CD4-positive, alpha-beta T cell treated with Interferon gamma for 1 hour (primary cell): Measurements from ENCODE around the gene SIAH3.

Source experiments
- DNase-seq: peaks from one replicate; pipeline ENCODE4 v3.0.0-alpha.2; 2020

Gene SIAH3

DNA sequence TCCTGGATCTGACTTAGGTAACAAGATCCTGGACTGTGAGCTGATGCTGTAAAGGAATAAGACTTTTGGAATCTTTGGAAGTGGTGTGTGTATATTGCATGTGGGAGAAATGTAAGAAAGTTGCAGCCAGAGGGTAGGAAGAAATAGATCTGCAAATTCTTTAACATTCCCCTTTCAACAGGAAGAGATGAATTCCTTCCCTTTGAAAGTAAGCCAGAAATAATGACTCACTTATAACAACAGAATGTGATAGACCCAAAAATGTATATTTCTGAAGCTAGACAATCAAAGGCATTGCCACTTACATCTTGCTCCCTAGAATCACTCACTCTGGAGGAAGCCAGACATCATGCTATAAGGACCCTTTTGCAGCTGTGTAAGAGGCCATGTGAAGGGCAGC lies 9.8 kb upstream of the SIAH3 start:
- no peak for DNase-seq

DNA sequence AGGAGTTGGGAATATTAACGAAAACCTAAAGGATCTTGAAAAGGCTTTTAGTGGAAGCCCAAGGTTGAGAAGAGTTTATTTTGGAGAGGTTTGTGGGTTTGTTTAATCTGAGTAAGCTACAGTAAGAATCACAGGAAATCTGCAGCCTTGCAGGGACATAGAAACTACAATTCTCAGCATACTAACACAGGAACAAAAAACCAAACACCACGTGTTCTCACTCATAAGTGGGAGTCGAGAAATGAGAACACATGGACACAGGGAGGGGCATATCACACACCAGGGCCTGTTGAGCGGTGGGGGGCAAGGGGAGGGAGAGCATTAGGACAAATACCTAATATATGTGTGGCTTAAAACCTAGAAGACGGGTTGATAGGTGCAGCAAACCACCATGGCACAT lies 8.7 kb upstream of the SIAH3 start:
- no peak for DNase-seq

DNA sequence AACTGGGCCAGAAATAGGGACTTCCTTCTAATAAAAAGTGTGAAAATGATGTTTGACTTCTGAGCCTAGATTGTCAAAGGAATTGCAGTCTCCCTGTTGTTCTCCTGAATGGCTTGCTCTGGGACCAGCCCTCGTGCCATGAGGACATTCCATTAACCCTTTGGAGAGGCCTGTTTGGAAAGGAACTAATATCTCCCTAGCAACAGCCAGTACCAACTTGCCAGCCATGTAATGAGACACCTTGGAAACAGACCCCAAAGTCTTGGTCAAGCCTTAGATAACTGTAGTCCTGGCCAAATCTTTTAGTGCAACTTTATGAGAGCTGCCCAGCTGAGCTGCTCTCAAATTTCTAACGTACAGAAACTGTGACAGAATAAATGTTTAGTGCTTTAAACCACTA lies 8.2 kb upstream of the SIAH3 start:
- no peak for DNase-seq

DNA sequence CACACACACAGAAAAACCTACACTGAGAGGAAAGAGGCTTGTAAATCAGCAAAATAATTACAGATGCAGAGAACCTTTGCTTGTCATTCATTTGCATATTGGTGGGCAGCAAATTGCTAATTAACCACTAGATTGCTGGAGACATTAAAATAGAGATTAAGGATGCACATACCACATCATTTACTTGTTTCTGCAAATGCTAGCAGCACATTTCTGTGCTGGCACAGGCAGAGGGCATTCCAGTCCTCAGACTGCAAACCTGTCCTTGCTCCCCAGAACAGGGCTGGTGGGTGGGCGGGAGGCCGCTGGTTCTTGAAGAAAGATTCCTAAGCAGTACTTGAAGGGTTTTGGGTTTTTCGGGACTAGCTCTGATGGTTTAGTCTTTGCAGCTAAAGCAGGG lies 941 bp upstream of the SIAH3 start:
- no peak for DNase-seq

DNA sequence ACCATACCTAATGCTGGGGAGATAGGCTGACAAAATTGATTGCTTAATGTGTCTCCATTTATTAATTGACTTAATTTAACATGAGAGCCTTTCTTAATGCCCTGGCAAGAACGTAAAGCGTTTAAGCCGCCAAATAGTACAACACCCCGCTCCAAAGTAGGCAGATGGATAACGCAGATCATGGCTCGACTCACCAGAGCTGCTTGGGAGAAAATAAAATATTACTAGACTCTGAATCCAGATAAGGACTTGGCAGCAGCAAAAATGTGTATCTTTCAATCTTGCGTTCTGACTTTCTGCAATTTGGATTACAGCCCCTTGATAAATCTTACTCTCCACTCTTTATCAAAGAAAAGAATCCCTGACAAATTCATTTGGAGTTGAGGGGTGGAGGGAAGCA lies 403 bp upstream of the SIAH3 start:
- DNase-seq, result no peak

DNA sequence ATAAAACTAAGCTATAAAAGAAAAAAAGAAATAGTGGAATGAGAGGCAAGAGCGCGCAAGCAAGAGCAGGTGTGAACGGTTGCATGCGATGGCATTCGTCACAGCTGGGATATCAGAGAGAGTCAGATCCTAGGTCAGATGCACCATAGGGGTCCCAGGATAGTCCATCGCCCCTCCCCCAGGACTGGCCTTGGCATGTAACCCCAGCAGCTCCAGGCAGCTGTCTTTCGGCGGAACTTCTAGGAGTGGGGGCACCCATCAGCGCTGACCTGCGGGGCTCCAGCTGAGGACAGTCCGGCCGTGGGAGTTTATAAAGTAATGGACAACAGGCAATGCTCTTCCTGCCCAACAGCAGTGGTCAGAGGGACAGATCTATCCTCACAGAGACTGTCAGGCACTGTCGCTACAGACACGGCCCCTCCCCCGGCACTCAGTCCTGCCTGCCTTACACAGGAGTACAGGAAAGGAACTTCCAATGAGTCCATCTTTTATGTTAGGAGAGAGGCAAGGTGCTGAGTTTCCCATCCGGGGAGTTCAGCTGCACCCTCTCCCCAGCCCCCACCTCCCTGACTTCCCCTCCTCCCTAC lies 1.4 kb downstream of the SIAH3 start:
- DNase-seq, result no peak

DNA sequence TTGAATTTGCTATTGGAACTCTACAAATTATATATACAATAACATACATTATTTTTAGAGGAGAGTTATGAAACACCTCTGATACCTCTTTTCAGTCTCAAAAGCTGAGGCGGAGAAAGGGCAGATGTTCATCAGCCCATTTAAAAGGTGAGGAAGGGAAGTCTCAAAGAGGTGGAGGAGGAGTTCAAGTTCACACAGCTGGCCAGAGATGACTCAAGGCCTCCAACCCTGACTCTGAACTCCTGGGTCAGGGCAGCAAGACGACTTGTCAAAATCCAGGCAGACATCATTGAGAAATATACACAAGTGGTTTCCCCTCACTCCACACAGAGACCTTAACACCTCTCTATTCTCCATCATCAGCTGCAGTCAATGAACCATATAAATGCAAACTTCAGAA lies 2.1 kb downstream of the SIAH3 start:
- DNase-seq, result no peak

DNA sequence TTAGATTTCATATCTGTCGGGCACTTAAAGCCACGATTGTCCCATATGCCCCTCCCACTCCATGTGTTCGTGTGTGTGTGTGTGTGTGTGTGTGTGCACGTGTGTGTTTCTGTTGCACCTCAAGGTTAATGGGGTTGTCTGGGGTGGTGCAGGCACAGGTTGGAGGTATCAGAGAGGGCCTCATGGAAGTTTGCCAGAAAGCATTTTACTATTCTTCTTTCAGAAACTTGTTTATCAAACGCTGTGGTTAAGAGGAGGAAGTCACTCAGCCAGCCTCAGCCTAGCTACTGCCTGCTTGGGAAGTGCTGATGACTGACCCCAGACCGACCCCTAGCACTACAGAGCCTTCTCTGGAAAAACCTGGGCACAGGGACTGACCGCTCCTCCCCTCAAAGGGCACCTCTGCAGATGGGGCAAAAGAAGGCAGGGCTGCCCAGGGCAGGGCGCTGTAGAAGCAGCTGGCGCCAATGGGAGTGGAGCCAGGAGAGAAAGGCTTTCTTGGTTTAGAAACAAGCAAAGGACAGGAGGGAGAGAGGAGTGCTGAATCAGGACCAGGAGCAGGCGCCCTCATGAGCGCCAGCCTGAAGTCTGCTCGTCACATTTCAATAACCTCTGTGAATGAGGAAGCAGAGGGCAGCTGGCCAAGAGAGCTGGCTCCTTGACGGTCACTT lies 3.9 kb downstream of the SIAH3 start:
- peak; percentile 47 for DNase-seq

DNA sequence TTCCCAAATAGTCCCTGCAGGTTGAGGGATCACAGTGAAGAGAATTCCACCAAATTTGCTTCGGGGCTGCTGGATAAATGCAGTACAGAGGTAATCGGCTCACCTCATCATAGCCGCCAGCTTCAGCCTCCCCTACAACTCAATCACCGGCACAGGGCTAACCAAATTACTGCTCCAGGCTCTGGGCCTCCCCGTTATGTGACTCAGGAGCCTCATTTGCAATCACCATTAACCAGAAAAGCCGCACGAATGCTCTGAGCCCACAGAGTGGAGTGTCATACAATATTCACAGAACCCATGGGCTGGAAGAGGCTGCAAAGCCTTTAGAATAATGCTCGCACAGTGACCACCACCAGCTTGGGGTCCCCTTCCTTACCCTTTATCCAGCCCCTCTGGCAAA lies 4.9 kb downstream of the SIAH3 start:
- DNase-seq, result no peak

DNA sequence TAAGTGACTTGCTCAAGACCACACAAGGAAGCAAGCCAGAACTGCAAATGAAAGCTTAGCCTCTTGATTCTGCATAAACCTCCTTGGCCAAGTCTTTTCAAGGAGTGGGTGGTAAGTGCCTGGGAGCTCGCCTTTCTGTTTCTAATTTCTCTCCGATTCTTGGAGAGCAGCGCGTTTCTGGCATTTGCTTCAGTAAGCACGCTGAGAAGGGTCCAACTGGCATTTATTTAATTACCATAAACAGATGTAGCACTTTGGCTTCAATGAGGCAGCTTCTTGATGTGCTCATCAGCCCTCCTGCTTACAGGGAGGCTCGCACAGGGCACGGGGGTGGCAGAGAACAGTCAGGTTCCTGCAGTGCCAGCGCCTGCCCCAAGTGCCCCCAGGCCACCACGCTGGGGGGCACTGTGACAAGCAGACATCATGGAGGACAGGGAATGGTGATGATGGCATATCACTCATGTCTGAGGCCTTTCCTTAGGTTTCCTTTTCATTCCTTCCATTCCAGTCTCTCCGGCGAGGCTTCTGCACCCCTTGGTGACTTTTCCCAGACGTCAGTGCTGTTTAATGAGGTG lies 13.3 kb downstream of the SIAH3 start:
- DNase-seq, result no peak

DNA sequence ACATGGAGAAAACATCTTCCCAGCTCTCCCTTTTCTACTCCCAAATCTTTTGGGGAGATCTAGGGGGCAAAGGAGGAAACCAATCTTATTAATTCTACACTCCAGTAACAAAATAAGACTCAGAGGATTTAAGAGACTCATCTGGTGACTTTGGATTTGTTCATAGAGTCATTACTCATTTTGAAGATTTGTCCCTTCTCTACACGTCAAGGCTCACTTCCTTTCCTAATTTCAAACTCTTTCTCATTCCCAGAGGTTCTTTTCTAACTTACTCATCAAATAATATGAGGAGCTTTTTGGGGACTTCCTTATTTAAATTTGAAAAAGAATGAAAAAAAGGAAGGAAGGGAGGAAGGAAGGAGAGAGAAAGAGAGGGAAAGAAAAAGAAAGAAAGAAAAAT lies 14.4 kb downstream of the SIAH3 start:
- no peak for DNase-seq

DNA sequence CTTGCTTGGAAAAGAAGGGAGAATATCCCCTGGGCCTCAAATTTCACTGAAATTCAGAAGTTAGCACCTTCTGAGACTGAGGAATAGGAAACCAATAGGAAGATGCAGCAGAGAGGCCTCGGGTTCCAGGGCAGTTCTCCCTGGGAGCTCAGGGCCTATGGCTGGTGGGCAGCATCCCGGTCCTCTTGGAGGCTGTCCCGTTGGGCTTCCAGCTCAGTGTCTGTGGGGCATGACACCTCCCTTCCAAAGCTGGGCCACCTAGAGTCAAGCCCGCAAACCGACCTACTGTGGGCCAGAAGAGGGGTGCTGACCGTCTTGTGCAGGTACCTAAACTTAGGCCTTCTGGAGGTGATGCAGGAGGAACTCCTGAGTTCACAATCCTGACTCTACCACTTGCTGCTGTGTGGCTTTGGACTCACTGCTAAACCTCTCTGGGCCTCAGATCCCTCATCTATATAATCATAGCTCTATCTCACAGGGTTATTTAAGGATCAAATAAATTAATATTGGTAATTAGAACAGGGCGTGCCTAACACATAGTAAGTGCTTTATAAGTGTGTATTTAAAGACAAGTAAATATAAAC lies 17.1 kb downstream of the SIAH3 start:
- no peak for DNase-seq

DNA sequence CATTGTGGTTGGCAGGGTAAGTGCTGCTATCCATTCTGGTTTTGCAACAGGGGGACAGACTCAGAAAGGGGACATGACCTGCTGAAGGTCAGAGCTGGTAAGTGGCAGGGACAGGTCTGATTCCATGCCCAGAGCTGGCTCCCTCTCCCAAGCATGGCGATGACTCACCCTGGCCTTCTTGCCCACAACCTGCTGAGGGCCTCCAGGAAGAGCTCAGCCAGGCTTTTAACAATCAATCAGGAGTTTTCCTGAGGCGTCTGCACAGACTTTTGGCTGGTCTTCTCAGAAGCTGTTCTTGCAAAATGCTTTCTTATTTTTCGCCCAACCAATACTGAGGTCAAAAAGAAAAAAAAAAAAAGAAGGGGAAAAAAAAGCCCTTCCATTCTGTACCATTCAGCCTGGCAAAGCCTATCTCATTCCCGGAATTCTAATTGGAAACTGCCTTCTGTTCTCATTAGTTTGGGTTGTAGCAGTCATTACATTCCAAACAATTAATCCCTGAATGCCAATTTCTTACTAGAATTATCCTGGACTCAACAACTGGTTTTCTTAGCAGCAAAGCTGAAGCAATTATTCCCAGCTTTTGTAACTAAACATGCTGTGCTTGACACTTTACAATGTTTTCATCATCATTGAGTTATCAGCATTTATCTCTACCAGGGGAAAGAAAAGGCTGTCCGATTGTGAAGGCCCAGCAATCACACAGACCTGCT lies 17.7 kb downstream of the SIAH3 start:
- no peak for DNase-seq

DNA sequence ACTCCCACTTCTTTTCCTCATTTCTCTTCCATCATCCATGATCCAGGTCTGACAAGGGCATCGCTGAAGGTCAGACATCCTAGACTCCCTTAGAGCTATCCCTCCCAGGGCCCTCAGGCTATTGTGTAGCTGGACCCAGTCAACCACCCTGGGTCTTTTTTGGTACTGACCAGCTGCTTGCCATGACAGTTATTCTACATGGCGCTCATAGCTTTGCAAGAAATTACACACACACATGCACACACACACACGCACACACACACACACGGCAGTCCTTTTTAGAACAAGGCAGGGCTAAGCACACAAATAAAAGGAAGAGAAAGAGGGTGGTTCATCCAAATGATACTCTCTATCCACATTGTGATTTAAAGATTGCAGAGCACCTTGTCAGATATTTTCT lies 18.3 kb downstream of the SIAH3 start:
- no peak for DNase-seq

DNA sequence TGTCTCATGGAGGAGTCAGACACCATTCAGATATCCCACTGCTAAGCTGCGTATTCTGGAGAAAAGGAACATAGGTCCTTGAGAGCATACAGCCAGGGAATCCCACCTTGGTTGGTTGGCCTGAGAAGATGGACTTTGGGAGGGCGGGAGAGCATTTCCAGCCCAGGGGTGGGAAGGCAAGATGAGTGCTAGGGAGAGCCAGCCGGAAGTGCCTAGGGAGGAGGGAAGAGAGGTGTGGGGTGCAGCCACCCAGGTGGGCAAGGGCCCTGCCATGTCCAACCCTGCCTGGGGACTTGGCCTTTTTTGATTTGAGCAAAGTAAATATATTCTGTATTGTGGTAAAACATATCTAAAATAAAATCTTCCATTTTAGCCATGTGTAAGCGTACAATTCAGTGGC lies 19.7 kb downstream of the SIAH3 start:
- no peak for DNase-seq

DNA sequence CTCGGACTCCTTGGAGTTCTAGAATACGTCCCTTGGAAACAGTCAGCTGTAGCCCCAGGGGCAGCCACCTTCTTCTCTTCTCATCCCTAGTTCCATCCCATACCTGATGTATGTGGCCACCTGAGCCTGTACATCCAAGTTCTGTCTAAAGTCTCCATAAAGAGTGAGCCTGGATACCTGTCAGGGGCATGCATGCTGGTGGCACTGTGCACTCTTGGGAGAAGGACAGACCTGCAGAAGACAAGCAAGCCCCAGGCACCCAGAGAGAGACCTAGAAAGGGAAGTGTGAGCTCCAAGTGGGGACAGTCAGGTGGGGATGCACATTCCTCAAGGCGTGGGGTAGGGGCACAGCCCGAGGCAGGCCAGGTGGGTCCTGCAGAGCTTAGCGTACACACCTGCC lies 21.4 kb downstream of the SIAH3 start:
- no peak for DNase-seq

DNA sequence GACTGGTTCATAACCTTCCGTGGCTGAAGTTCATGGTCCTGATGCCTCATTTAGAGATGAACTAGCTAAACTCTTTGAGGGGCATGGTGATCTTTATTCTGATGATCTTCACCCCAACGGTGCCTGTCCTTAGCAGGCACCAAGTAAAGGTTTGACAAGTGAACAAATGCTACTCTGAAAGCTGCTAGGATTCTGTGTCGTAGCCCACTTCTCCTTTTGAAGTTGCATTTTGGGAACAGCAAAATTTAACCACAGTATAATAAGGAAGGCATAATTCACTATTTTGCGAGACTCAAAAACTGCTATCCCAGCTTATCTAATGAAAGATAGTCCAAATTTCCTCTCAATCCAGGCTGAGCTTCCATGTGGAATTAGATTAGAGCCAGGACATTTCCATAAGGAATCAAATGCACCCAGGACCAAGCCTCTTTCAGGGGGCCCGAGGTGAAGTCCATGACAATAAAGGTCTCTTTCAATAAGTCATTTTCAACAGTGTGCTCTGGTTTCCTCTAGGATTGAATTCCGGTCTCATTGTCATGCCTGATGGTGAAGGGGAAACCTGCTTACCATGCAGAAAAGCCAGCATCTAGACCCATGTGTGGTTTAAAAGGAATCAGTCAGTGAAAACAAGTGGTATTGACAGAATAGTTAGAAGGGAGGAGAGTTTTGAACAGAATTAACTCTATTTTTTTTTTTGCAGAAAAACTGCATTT lies 23.1 kb downstream of the SIAH3 start:
- no peak for DNase-seq

DNA sequence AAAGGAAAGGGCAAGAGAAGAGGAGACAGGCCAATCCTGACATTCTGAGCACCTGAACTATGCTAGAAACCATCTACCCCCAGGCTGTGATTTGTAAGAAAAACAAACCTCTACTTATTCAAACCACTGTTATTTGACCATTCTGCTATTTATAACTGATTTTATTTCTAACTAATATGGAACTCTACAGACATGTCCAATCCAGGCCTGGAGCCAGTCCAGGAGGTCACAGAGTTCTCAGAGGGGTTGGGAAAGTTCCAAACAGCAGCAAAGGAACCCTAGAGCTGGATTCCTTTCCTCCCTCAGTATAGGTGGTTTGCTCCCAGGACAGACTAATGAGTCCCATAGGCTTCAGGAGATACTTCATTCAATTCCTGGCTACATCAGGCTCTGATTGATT lies 24.2 kb downstream of the SIAH3 start:
- no peak for DNase-seq

DNA sequence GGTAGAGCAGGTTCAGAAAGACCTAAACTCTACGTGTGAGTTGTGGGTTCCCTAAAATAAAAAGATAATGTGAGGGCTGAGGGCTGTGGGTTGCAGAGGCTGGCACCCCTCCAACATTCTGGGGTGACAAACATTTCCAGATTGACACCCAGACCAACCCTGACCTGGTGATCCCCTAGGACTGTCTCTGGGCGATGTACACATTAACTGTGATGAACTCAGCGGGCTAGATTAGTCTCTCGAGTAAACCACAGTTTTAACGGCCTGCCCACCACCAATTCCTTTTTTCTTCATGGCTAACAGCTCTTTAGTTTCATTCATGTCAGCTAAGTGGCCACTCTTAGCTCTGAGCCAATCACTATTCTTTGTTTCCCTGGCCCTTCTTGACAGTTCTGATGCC lies 24.8 kb downstream of the SIAH3 start:
- DNase-seq, result no peak

DNA sequence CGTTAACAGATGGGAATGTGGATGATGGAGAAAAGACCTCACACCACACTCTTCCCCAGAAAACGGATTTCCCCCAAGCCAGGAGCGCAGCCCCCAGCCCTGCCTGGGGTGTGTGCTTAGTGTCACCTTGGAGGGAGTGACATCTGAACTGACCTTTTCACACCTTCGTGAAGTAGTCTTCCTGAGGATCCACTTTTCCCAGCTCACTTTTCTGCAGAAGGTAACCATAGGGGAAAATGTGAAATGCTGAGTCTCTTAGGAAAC lies 26.2 kb downstream of the SIAH3 start:
- no peak for DNase-seq

DNA sequence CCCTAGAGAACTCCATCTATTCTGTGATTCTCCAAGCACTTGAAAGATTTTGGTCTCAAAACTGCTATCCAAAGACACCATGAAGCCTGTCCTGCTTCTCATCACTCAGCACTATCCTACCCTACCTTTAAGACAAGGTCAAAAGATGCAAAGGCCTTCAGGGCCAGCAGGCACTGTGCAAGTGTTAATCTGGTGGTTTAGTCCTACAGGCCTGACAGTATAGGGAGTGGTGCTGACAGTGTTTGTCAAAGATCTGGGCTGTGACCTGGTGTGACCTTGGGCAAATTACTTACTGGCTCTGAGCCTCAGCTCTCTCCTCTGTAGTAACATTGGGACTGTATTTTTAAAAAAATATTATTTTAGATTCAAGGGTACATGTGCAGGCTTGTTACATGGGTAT lies 28.0 kb downstream of the SIAH3 start:
- DNase-seq, result no peak

DNA sequence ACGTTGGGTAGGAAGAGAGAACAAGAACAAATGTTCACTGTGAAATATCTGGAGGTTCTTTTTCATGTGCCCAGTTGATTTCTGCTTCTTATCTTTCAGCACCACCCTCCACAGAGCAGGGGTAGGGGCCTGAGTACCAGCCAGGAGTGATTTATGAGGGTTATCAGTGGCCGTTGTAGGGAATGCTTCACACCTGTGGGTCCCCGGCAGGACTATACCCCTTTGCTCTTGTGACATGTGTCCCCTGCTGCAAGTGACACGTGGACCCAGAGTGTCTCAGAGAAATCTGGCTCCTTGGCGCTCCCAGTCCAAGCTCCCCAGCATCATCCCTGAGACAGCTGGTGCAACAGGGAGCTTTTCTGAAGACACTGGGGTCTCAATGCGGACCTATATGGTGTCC lies 29.7 kb downstream of the SIAH3 start:
- DNase-seq, result no peak

DNA sequence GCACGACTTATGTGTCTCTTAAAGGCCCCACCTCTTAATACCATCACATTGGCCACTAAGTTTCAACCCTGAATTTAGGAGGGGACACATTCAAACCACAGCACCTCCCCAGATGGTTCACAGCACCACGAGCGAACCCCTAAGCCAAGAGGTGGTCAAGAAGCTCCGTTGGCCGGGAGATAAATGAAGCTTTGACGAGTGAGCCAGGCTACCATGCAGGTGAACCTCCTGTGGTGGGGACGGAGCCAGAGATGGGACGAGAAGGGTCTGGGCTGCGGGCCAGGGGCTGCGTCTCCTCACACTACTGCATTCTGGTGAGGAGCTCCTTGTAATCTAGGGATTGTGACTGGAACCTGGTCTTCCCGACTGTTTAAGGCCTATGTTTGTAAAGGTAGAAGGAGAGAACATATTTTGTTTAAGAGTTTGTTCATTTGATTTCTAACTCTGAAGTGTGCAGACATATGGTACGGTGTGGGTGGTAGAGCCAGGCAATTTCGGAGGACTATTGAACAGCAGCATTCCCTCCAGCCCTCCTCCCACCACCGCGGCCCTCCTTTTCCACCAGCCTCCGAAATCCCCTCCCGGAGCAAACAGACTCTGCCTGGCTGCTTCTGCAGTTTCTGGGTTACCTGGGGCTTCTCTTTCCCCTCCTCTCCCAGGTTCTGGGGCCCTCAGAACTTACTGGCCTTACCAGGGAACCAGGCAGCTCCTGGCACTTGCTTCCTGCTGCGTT lies 31.3 kb downstream of the SIAH3 start:
- DNase-seq, result no peak
